Activated T-cell treated with anti-CD3 and anti-CD28 coated beads for 1 hour (primary cell): Measurements from ENCODE around the gene CCR5.

ENCODE experiments used
- DNase-seq: peaks from one replicate; pipeline ENCODE4 v3.0.0-alpha.2; 2020; ENCODE audit warnings: low read depth

Gene CCR5

GRCh38 chr3:46359733-46360493, 10.8 kb upstream of the CCR5 start:
- no peak for DNase-seq

- no peak for DNase-seq
These were observed 9.8 kb upstream of the CCR5 start for GRCh38 chr3:46360907-46361306.

GRCh38 chr3:46361408-46362283, 9.1 kb upstream of the CCR5 start:
- DNase-seq, result no peak

GRCh38 chr3:46365041-46365440, 5.7 kb upstream of the CCR5 start:
- no peak for DNase-seq

GRCh38 chr3:46365737-46366524, 4.8 kb upstream of the CCR5 start:
- no peak for DNase-seq

GRCh38 chr3:46367811-46368210, 2.9 kb upstream of the CCR5 start:
- no peak for DNase-seq

GRCh38 chr3:46368569-46368968, 2.2 kb upstream of the CCR5 start:
- DNase-seq, result peak; percentile 37

- no peak for DNase-seq
These were observed 1.6 kb upstream of the CCR5 start for GRCh38 chr3:46369151-46369550.

GRCh38 chr3:46369675-46370132, 1.0 kb upstream of the CCR5 start:
- DNase-seq, result no peak

- DNase-seq, result no peak
These were observed 984 bp downstream of the CCR5 start for GRCh38 chr3:46371519-46372340.

- DNase-seq, result no peak
These were observed 2.0 kb downstream of the CCR5 start for GRCh38 chr3:46372492-46373359.

GRCh38 chr3:46374755-46375154, 4.0 kb downstream of the CCR5 start:
- DNase-seq, result no peak

- DNase-seq, result no peak
These were observed 4.5 kb downstream of the CCR5 start for GRCh38 chr3:46375218-46375617.

- DNase-seq, result no peak
These were observed 5.1 kb downstream of the CCR5 start for GRCh38 chr3:46375814-46376213.

- peak; percentile 51 for DNase-seq
These were observed 7.7 kb downstream of the CCR5 start for GRCh38 chr3:46378426-46378942.

- no peak for DNase-seq
These were observed 9.9 kb downstream of the CCR5 start for GRCh38 chr3:46380471-46381221.

- no peak for DNase-seq
These were observed 10.9 kb downstream of the CCR5 start for GRCh38 chr3:46381625-46382024.

GRCh38 chr3:46383211-46383950, 12.6 kb downstream of the CCR5 start:
- no peak for DNase-seq

- no peak for DNase-seq
These were observed 13.2 kb downstream of the CCR5 start for GRCh38 chr3:46383951-46384330.
